Measurements from ENCODE around the gene MUL1. TPM values are rescaled to one million over a fixed set of nuclear protein-coding genes. Genes with fewer than 3 reads are reported as not detected.
A peak's percentile ranks its signal among the peaks of the same experiment; 100 is the strongest.

The MUL1 gene
- total and polyA plus RNA-seq, 2 of the 8 experiments (the other 6 are each of a cell fraction or from before 2014, with no cell fraction given), result 16.4 to 20.8 TPM

GRCh38 chr1:20469406-20470076, 38.4 kb downstream of the MUL1 start (continued):
- peak in 1 of 2 experiments; percentile 31; a peak in 1 of 4 replicates for TF ChIP-seq RAD21 (IDR thresholded peaks at IDR 0.05 in 1 of 2, conservative IDR thresholded peaks at IDR 0.05 in 1 of 2; ENCODE audit: low read depth in 2 of 2, low read length in 2 of 2)
- no peak for TF ChIP-seq HDAC2 (IDR thresholded peaks at IDR 0.05; ENCODE audit: borderline replicate concordance in 1 of 2, low read depth in 2 of 2, low read length in 2 of 2)
- no peak for TF ChIP-seq JUND (IDR thresholded peaks at IDR 0.05; ENCODE audit: low read length)
- no peak for TF ChIP-seq SIRT6 (IDR thresholded peaks at IDR 0.05; ENCODE audit: low read length)
- no peak for TF ChIP-seq USF2 (IDR thresholded peaks at IDR 0.05; ENCODE audit: low read length)
- TF ChIP-seq E2F6 (IDR thresholded peaks at IDR 0.05), result no peak
